ENCODE results near the gene TNS1. TPM values are rescaled to one million over a fixed set of nuclear protein-coding genes. Genes with fewer than 3 reads are reported as not detected.

Gene TNS1
- total RNA-seq, 1 experiment from 2014 or later = 3.4 TPM

- H2BK120ac ChIP-seq (ENCODE audit: low read depth, low read length, poor library complexity, severe bottlenecking) = no peak overlapping the region
- H3K18ac ChIP-seq (ENCODE audit: insufficient read length, low read depth, low read length) = no peak overlapping the region
- Mint-ChIP-seq H3K4me1 (peaks cover 31 to 44% of the 10 kb centered on the region in 2 experiments), H3K9me3 (no peaks in the 10 kb centered on the region), H3K36me3 (ENCODE audit: insufficient read depth in 1 of 3, low read depth in 3 of 3) (no peaks in the 10 kb centered on the region), H3K27me3 (ENCODE audit: low read depth) (peaks cover 18% of the 10 kb centered on the region), H3K27ac (no peak overlapping the region), H3K4me3 (no peak overlapping the region)
- no peaks in the 10 kb centered on the region for H3K27me3 ChIP-seq (ENCODE audit: insufficient read depth, low read length)
- H3K79me2 ChIP-seq (ENCODE audit: insufficient read depth, low read length) = no peaks in the 10 kb centered on the region
- H3T11ph ChIP-seq (ENCODE audit: low read length) = no peak overlapping the region
- H2BK20ac ChIP-seq (ENCODE audit: low read depth, low read length, poor library complexity, severe bottlenecking) = no peak overlapping the region
- H2AK5ac ChIP-seq (ENCODE audit: insufficient read length, low read length) = no peak overlapping the region
- no peak overlapping the region for H3K4me2 ChIP-seq (ENCODE audit: insufficient read depth, insufficient read length, low read length)
- H2BK15ac ChIP-seq (ENCODE audit: low read depth, low read length) = no peak overlapping the region
- H2AFZ ChIP-seq (ENCODE audit: low read length) = no peak overlapping the region
- H4K20me1 ChIP-seq (ENCODE audit: control insufficient read depth, insufficient read depth, insufficient read length) = no peaks in the 10 kb centered on the region
- TF ChIP-seq CTCF (conservative IDR thresholded peaks at IDR 0.05) = no peak
- no peak overlapping the region for H3K9ac ChIP-seq (ENCODE audit: extremely low read depth, insufficient read length, low read length)
- H3K79me1 ChIP-seq (ENCODE audit: insufficient read depth, low read depth, low read length, poor library complexity, severe bottlenecking) = no peaks in the 10 kb centered on the region
- no peaks in the 10 kb centered on the region for H3K23me2 ChIP-seq (ENCODE audit: insufficient read length, low read depth, low read length, poor library complexity, severe bottlenecking)
- no peak overlapping the region for H4K91ac ChIP-seq (ENCODE audit: insufficient read length, low read depth, low read length)
- no peak overlapping the region for H2BK5ac ChIP-seq (ENCODE audit: insufficient read length, low read length)
- no peaks in the 10 kb centered on the region for H3K9me3 ChIP-seq (ENCODE audit: control insufficient read depth, low read depth, low read length)
- H4K5ac ChIP-seq (ENCODE audit: insufficient read length, low read depth, low read length) = no peak overlapping the region
- H3K23ac ChIP-seq (ENCODE audit: insufficient read length, low read depth, low read length) = no peak overlapping the region
- H2BK12ac ChIP-seq (ENCODE audit: insufficient read length, low read depth, low read length) = no peak overlapping the region
- H3K14ac ChIP-seq (ENCODE audit: insufficient read depth, low read length) = no peak overlapping the region
- no peak overlapping the region for H3K27ac ChIP-seq (ENCODE audit: insufficient read length, low read depth, low read length)
- DNase-seq = no peak
- no peak overlapping the region for H4K8ac ChIP-seq (replicated peaks; ENCODE audit: insufficient read length, low read depth, low read length)
- no peak overlapping the region for H3K4ac ChIP-seq (ENCODE audit: low read depth, low read length)
- H3K56ac ChIP-seq (ENCODE audit: insufficient read length, low read depth, low read length) = no peak overlapping the region
- peaks cover 4% of the 10 kb centered on the region; the same call in 1 of the 2 replicates for H3K4me1 ChIP-seq (ENCODE audit: insufficient read depth, low read length)
Measured at GRCh38 chr2:217949447-217949846, 53.3 kb downstream of the TNS1 start.
